GM03348 (cell line): Measurements from ENCODE around the gene ASCL1.

Experiments
- DNase-seq: peaks from one replicate; pipeline ENCODE4 v3.0.0; 2012; ENCODE audit warnings: low spot score

The ASCL1 gene

GRCh38 chr12:102951841-102952240, 5.6 kb upstream of the ASCL1 start:
- DNase-seq = no peak

GRCh38 chr12:102953221-102953620, 4.3 kb upstream of the ASCL1 start:
- no peak for DNase-seq

- no peak for DNase-seq
Measured at GRCh38 chr12:102954134-102954533, 3.3 kb upstream of the ASCL1 start.

- DNase-seq = peak; percentile 33
Measured at GRCh38 chr12:102955926-102956737, 1.3 kb upstream of the ASCL1 start.

DNA sequence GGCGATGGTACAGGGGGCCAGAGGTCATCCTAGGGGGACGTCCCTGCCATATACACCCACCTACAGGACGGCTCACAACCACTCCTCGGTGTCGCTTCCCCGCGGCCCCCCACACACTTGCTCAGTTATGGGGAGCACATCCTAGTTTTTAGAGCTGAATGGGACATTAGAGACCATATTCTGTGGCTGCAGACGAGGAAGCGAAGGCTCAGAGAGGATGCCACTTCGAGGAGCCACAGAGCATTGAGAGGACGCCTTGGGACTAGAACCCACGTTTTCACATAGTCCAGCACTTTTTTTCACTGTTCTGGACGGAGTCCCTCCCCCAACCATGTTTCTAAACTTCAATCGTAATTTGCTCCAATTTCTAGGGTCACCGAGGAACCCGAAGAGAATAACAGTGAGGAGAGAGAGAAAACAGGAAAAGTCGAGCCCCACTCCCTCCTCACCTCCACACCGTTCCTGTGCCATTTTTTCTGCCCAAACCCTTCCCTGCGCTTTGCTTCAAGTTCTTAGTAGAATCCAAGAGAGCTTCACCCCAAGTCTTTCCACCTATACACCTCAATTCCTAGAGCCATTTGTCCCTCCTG, 641 bp upstream of the ASCL1 start:
- DNase-seq = no peak

- peak; percentile 63 for DNase-seq
Measured at GRCh38 chr12:102958073-102958829, 777 bp downstream of the ASCL1 start.

GRCh38 chr12:102958830-102959176, 1.3 kb downstream of the ASCL1 start:
- no peak for DNase-seq

- DNase-seq = no peak
Measured at GRCh38 chr12:102959391-102959790, 1.9 kb downstream of the ASCL1 start.

DNA sequence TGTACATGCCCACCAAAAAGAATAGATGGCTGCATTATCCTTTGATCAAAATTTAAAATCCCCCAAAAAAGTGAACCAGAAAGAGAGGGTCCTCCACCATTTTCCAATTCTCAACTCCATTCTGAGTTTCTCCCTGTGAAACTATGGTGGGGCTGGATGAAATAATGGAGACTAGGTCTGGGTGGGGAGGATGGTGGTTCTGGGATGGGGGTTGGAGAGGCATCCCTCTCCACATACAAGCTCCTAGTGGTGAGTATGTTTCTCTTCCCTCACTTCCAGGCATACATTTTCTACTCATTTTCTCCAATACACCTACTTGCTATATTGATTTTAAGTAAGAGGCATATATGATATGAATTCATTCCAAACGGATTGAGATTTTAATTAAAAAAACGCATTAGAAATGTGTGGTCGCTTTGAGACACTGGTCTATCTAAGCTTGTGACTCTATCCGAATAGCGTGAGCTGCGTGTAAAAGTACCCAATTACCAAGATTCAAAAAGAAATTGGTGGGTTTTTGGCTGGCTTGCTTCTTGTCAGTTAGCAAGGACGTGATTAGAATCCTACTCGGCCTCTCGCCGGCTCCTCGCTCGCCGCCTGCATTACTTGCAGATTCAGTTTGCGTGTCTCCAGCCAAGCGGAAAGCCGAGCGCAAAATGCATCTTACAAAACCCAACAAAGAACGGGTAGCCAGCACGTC, 3.4 kb downstream of the ASCL1 start:
- no peak for DNase-seq

GRCh38 chr12:102961466-102961855, 4.0 kb downstream of the ASCL1 start:
- no peak for DNase-seq

- no peak for DNase-seq
Measured at GRCh38 chr12:102962532-102962931, 5.1 kb downstream of the ASCL1 start.

DNA sequence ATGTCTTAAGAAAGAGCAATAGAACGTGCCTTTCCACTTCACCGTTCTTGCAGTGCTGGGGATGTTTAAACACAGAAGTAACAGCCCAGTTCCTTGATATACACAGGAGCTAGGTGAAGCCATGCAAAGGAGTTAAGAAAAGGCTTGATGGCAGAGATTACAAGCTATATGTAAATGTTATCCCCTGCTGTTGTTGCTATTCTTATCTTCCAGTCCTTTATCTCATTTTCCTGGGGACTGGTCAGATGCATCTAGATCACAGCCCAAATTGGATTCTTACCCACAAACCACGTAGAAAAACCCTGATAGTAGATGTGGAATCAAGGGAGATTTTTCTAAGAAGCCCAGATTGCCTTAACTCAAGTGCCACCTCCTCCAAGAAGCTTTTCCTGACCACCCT, 5.5 kb downstream of the ASCL1 start:
- DNase-seq = no peak

- no peak for DNase-seq
Measured at GRCh38 chr12:102963796-102964195, 6.3 kb downstream of the ASCL1 start.

- DNase-seq = no peak
Measured at GRCh38 chr12:102964872-102965271, 7.4 kb downstream of the ASCL1 start.

- no peak for DNase-seq
Measured at GRCh38 chr12:102965281-102966155, 8.0 kb downstream of the ASCL1 start.

DNA sequence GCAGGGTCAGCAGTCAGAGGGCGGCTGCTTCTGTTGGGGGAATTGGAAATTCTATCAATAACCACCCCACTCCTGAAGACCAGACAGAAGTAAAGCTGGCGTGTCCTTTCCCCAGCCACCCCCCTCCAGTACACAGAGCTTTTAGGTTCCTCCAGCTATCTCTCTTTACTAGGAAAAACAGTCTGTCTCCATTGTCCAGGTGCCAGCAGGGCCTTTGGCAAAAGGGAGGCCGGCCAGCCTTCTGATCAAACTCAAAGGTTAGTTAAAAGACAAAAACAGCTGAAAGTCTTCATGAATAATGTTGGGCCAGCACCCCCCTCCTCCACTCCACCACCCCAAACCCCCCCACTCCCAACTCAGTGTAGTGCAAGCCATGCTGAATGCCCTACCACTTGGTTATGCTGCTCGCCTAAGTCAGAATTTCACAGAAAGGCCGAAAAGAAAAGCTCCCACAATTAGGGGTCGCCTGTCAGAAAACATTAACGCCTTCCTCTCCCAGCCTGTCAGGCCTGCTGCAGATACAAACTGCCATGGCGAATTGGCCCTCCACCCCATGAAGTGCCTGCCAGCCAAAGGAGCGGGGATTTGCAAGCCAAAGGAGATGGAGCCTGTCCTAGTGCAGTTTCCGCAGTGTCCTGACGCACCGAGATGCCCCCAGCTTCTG, 8.9 kb downstream of the ASCL1 start:
- no peak for DNase-seq

DNA sequence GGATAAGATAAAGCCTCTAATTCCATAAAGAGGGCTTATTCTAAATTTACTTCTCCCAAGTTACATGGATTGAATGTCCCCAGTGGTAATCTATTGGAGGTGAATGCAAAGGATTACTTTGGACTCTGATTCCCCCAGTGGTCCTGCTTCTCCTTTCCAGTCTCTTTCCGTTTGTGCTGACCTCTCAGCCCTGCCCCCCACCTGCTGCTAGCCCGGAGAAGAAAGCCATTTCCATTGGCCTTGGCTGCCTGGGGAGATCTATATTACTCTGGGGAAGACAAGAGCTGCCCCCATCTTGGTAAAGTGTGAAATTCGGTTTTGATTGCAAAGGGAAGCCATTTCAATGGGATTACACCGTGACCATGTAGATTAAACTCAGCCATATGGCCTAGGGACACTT, 13.3 kb downstream of the ASCL1 start:
- DNase-seq = no peak

- DNase-seq = no peak
Measured at GRCh38 chr12:102971227-102971626, 13.8 kb downstream of the ASCL1 start.

DNA sequence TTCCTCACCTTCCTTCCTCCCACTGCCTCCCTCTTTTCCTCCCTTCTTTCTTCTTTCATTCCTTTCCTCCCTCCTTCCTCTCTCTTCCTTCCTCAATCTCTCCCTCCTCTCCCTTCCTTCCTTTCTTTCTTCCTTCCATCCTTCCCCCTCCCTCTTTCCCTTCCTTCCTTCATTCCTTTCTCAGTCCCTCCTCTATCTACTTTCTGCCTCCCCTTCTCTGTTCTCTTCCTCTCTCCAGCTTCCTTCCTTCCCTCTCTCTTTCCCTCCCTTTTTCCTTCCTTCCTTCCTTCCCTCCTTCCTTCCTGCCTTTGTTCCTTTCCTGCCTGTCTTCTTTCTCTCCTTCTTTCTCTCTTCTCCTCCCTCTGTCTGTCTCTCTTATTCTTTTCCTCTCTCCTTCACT, 16.1 kb downstream of the ASCL1 start:
- no peak for DNase-seq

DNA sequence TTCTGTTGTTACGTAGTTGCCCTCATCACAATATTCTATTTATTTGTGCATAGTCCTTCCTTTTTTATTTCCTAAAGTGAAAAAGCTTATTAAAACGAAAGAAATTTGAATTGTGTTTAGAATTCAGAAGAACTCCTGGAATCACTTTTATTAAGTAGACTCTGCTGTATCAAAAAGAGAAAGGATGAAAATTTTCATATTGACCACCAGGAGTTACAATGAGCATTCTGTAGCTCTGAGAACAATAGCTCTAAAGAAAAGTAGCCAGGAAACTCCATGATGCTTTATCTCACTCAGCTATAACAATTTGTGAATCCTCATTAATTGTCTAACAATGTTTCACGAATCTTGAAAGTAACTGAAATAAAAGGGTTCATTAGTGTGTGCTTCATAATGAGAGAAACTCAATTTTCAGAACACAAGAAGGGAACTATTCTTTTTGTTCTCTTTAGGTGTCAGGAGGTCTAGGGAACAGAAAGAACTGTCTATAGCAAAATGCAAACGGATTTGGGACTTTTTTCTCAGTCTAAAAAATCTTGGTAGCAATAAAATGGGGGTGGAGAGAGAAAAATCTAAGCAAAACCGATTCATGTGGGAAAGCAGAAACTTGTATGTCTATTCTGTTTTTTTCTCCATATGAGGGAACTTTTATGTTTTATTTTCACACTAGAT, 19.3 kb downstream of the ASCL1 start:
- no peak for DNase-seq
